Measurements from ENCODE around the gene NAA35.
"Not testable (repeated sequence)": the region's sequence is repeated elsewhere in the genome, so short reads cannot be mapped to it uniquely, and the experiment has no call there.

Gene NAA35

DNA sequence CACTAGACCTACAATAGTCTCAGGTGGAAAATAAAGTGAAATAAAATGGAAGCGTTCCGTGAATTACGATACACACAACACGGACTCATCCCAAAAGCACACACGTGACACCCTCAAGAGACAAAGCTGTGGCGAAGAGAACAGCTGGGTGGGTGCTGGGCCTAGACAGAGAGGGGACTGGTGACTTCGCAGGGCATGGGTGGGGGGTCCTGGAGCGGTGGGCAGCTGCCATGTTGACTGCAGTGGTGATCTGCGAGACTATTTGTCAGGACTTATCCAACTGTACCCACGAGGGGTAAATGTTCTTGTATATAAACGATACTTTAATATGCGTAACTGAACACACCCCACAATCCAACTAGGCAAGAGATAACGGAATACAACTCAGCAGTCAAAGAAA lies 106.4 kb downstream of the NAA35 start:
- H3K4me3 ChIP-seq (ENCODE audit: low read length), result no peak overlapping the region

DNA sequence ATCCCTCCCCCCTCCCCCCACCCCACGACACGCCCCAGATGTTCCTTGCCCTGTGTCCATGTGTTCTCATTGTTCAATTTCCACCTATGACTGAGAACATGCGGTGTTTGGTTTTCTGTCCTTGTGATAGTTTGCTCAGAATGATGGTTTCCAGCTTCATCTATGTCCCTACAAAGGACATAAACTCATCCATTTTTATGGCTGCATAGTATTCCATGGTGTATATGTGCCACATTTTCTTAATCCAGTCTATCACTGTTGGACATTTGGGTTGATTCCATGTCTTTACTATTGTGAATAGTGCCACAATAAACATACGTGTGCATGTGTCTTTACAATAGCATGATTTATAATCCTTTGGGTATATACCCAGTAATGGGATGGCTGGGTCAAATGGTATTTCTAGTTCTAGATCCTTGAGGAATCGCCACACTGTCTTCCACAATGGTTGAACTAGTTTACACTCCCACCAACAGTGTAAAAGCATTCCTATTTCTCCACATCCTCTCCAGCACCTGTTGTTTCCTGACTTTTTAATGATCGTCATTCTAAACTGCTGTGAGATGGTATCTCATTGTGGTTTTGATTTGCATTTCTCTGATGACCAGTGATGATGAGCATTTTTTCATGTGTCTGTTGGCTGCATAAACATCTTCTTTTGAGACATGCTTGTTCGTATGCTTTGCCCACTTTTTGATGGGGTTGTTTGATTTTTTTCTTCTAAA lies 107.2 kb downstream of the NAA35 start:
- H3K4me3 ChIP-seq (ENCODE audit: low read length); DNase-seq (ENCODE audit: low read depth): not testable (repeated sequence)

More for the DNA sequence above, 106.4 kb downstream of the NAA35 start:
- DNase-seq (ENCODE audit: low read depth), result no peak
- TF ChIP-seq CTCF (conservative IDR thresholded peaks at IDR 0.05; ENCODE audit: low read depth, low read length), result no peak

DNA sequence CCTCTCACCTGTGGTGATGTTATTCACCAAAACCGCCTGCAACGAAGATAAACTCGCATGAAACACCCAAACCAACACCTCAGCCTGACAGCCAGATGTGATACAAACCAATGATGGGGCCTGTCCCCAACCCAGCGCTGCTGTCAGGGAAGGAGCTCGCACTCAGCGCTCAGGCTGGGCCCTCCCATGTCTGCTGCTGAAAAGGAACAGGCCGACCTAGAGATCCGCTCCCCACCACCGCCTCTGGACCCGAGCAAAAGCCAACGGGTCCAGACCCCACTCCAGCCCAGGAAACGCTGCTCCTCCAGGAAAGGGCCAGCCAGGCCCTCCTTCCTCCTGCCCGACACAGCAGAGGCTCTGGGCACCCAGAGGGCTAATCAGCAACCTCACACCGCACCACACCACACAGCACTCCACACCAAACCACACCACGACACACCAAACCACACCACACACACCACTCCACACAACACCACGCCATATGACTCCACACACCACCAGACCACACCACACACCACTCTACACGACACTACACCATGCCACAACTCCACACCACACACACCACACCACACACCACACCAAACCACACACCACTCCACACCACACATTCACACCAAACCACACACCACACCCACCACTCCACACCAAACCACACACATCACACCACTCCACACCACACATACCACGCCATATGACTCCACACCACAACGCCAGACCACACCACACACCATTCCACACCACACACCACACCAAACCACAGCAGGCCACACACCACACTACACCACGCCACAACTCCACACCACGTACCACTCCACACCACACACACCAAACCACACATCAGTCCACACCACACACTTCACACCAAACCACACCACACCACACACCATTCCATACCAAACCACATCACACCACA lies 111.9 kb downstream of the NAA35 start:
- TF ChIP-seq CTCF (conservative IDR thresholded peaks at IDR 0.05; ENCODE audit: low read depth, low read length), result no peak
- no peak overlapping the region for H3K4me3 ChIP-seq (ENCODE audit: low read length)

DNA sequence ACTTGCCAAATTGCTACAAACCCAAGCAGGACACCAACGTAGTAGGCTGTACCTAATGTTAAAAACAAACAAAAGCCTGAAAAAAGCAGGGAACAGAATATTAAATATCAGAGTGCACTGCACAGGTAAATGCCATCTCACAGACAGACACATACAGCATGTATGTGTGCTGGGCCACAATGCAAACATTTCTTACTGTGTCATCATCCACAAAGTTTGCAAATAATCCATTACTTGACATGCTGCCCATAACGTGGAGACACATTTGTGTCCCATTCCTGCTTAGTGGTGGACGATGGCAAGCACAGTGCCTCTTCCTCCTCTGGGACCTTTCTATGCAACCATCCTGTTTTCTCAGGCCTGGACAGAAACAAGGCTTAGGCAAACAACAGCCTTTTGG lies 113.7 kb downstream of the NAA35 start:
- no peak for DNase-seq (ENCODE audit: low read depth)
- TF ChIP-seq CTCF (conservative IDR thresholded peaks at IDR 0.05; ENCODE audit: low read depth, low read length), result no peak
- no peak overlapping the region for H3K4me3 ChIP-seq (ENCODE audit: low read length)

More for the DNA sequence above, 111.9 kb downstream of the NAA35 start:
- DNase-seq (ENCODE audit: low read depth), result no peak

DNA sequence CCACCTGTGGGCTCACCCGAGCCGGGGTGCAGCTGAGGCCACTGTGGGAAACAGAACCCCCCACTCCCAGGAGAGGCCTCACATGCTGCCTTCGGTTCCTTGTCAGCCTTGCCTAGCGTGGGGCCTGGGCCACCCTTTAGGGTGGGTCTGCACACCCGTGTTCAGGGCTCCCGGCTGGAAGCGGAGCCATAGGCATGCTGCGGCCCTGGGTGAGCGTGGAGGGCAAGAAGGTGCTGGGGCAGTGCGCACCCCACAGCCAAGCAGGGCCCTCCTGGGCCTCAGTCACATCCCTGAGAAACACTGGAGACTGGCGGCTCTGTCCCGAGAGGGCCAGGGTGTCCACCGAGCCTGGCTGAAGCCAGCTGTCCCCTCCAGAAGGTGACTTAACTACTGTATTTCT lies 116.5 kb downstream of the NAA35 start:
- H3K4me3 ChIP-seq (ENCODE audit: low read length), result no peak overlapping the region
- no peak for DNase-seq (ENCODE audit: low read depth)
- TF ChIP-seq CTCF (conservative IDR thresholded peaks at IDR 0.05; ENCODE audit: low read depth, low read length), result no peak

DNA sequence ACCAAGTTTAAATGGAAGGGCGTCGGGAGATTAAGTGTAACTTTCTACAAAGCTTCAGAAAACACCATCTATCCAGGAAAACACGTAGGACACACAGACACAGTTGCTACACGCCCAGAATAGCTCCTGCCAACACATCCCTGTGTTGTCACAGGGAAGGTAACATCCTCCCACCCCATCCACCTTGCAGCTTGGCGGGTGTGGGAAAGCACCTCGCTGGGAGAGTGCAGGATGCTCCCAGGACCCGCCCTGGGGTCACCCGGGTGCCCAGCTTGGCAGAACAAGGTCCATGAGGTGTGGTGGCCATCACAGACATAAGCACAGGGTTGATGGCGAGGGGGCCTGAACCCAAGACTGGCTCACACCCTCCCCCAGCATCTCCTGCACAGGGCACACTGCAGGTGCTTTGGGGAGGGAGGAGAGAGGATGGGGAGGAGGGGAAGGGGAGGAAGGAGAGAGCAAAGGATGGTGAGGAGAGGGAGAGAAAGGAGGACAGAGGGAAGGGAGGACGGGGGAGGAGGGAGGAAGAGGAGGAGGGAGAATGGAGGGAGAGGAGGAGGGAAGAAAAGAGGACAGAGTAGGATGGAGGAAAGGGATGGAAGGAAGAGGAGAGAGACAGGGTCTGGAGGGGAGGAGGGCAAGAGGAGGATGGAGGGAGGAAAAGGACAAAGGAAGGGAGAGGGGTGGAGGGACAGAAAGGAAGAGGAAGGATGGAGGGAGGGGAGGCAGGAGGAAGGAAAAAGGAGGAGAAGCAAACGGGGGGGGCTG lies 121.2 kb downstream of the NAA35 start:
- H3K4me3 ChIP-seq (ENCODE audit: low read length), result no peak overlapping the region
- no peak for TF ChIP-seq CTCF (conservative IDR thresholded peaks at IDR 0.05; ENCODE audit: low read depth, low read length)
- no peak for DNase-seq (ENCODE audit: low read depth)

Data from retinal pigment epithelial cell (primary cell).